Measurements from ENCODE around the gene RTKN2.

- TF ChIP-seq CTCF (IDR thresholded peaks at IDR 0.05) (no peak), POLR2A (IDR thresholded peaks at IDR 0.05) (no peak), EP300 (IDR thresholded peaks at IDR 0.05) (no peak)
These were observed 8.6 kb downstream of the RTKN2 start for GRCh38 chr10:62259998-62260397.
